Effector memory CD8-positive, alpha-beta T cell (primary cell): ENCODE data around the gene GSDMA.

Experiments
- ATAC-seq: fragments of 150-1000 bp; cut with Tn5 transposase; replicated peaks from 2 replicates; pipeline ENCODE4 v1.10.0; 2021; ENCODE audit warnings: mild to moderate bottlenecking, moderate library complexity
- DNase-seq, 3 experiments: peaks; one replicate each; pipeline ENCODE4 v3.0.0; 2021
- H3K27ac Mint-ChIP-seq, 2 donors: one replicate each; pipeline ENCODE4 v1.8.0; 2022; ENCODE audit warnings: mild to moderate bottlenecking in 2 of 2, mixed read lengths in 2 of 2, moderate library complexity in 2 of 2
- H3K27me3 Mint-ChIP-seq, 2 donors: one replicate each; pipeline ENCODE4 v1.8.0; 2022; ENCODE audit warnings: mixed read lengths in 2 of 2
- H3K36me3 Mint-ChIP-seq: one replicate; pipeline ENCODE4 v1.8.0; 2022; ENCODE audit warnings: mild to moderate bottlenecking, moderate library complexity, mixed read lengths; ENCODE audit not compliant: insufficient read depth
- H3K4me1 Mint-ChIP-seq, 2 donors: one replicate each; pipeline ENCODE4 v1.8.0; 2022; ENCODE audit warnings: low read depth in 2 of 2, mixed read lengths in 2 of 2
- H3K4me3 Mint-ChIP-seq, 2 donors: one replicate each; pipeline ENCODE4 v1.8.0; 2022; ENCODE audit warnings: mild to moderate bottlenecking in 2 of 2, mixed read lengths in 2 of 2, moderate library complexity in 2 of 2
- H3K9me3 Mint-ChIP-seq, 2 donors: one replicate each; pipeline ENCODE4 v1.8.0; 2022; ENCODE audit warnings: mixed read lengths in 2 of 2

GSDMA gene

DNA sequence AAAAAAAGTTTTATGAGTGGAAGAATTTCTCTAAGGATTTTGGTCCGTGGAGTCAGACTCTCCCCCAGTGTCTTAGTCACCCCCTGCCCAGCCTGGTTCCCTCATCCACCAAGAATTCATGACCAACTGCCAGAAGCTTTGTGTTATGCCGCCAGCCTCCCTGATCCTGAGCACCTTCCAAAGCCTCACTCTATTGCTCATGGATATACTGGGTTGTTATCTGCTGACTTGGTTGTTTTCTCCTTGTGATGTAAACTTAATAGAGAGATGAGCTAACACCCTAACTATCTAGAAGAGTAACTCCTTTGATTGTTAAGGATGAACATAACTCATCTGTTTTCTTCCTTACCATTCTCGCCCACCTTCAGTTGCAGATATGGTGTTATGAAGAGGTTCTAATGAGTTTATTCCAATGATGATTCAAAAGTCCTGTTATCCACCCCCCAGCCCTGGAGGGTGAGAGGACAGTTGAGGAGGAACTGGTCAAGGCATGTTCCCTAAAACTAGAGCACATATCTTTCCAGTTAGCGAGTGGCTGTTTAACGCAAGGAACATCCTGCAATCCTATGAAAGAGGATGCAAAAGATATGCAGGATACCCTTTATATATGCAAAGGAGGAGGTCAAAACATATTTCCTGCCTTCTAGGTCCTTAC lies 16.3 kb downstream of the GSDMA start:
- no peak for DNase-seq
- no peak overlapping the region for H3K4me3 Mint-ChIP-seq

DNA sequence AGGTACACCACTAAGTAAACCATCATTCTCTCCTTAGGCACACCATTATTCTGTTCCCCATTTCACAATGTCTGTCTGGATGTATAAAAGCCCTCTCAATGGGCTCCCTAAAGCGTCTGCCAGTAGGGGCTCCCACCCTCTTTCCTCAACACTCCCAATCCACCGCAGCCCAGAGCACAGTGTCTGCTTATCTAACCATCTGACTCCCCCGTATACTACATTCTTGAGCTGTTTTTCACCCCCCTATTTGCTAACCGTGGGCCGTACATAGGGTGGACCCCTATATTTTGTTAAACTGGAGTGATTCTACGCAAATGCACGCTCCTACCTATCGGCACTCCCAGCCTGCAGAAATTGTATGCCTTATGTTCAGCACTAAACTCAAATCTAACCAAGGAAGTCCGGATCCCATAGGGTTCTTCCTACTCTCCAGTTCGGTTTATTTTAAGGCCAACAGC lies 17.1 kb downstream of the GSDMA start:
- Mint-ChIP-seq H3K27me3 (peaks cover 0 to 6% of the 10 kb centered on the region in 2 donors), H3K4me1 (peaks cover 25 to 36% of the 10 kb centered on the region in 2 donors), H3K4me3 (peak overlapping the region; percentile 89 to 96), H3K9me3 (no peaks in the 10 kb centered on the region), H3K27ac (peak overlapping the region; percentile 92 to 98), H3K36me3 (peaks cover 36% of the 10 kb centered on the region)
- DNase-seq (no peak), ATAC-seq (peak; percentile 8)

More for the DNA sequence above, 16.3 kb downstream of the GSDMA start:
- Mint-ChIP-seq H3K9me3 (no peaks in the 10 kb centered on the region), H3K27ac (no peak overlapping the region), H3K27me3 (peaks cover 3 to 11% of the 10 kb centered on the region in 2 donors), H3K4me1 (peaks cover 21 to 36% of the 10 kb centered on the region in 2 donors), H3K36me3 (peaks cover 29% of the 10 kb centered on the region)
- ATAC-seq = no peak

- ATAC-seq = peak; percentile 89
- Mint-ChIP-seq H3K9me3 (no peaks in the 10 kb centered on the region), H3K27me3 (peaks cover 0 to 4% of the 10 kb centered on the region in 2 donors), H3K4me3 (peak within 1 kb of the TSS; percentile 89 to 96), H3K4me1 (peaks cover 27 to 36% of the 10 kb centered on the region in 2 donors), H3K36me3 (peaks cover 43% of the 10 kb centered on the region), H3K27ac (peak within 1 kb of the TSS; percentile 92 to 98)
- peak; percentile 97 to 98 (median 97) for DNase-seq
Observed at GRCh38 chr17:39980351-39981206, 17.8 kb downstream of the GSDMA start, which contains the start of gene PSMD3. TSS of gene PSMD3 (plus strand) at chr17:39980807. CDS start at chr17:39980971, 164 bp downstream.

- peak overlapping the region; percentile 89 to 96 for H3K4me3 Mint-ChIP-seq
- H3K27ac Mint-ChIP-seq = peak overlapping the region; percentile 92 to 98
- peaks cover 50% of the 10 kb centered on the region for H3K36me3 Mint-ChIP-seq
- DNase-seq (no peak), ATAC-seq (no peak)
- H3K27me3 Mint-ChIP-seq = no peaks in the 10 kb centered on the region
- H3K9me3 Mint-ChIP-seq = no peaks in the 10 kb centered on the region
- peaks cover 27 to 36% of the 10 kb centered on the region in 2 donors for H3K4me1 Mint-ChIP-seq
Observed at GRCh38 chr17:39981207-39981741, 18.5 kb downstream of the GSDMA start.

DNA sequence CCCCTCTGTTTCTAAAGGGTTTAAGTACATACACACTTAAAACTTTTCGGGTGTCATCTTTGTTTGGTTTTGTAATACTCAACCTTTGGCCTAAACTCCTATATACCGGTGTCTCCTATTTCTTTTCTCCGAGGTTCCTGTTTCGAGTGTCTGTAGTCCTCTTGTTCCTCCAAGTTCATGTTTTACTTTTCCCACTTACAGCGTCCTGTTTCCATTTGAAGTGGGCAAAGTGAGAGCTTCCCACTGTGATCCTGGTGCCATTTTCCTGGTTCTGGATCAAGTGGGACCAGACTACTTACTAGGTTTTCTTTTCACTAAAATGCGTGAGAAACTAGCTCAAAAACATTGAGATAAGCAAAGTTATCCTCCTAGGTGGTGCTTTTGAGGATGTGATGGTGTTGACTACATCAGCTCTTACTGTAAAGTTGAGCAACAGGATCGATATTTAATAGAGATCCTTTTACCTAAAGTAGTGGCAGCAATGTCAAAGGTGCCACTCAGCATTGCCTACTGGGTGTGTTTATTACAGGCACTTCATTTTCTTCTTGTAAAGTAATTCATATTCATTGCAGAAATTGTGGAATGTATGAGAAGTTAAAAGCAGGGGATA lies 19.1 kb downstream of the GSDMA start:
- no peaks in the 10 kb centered on the region for H3K27me3 Mint-ChIP-seq
- peak overlapping the region; percentile 89 to 96 for H3K4me3 Mint-ChIP-seq
- no peaks in the 10 kb centered on the region for H3K9me3 Mint-ChIP-seq
- H3K36me3 Mint-ChIP-seq = peaks cover 56% of the 10 kb centered on the region
- peaks cover 27 to 36% of the 10 kb centered on the region in 2 donors for H3K4me1 Mint-ChIP-seq
- ATAC-seq (no peak), DNase-seq (no peak)
- H3K27ac Mint-ChIP-seq = peak overlapping the region; percentile 92 to 98

- Mint-ChIP-seq H3K36me3 (peaks cover 97% of the 10 kb centered on the region), H3K4me1 (peaks cover 8 to 12% of the 10 kb centered on the region in 2 donors), H3K27me3 (no peaks in the 10 kb centered on the region), H3K4me3 (no peak overlapping the region), H3K27ac (peak overlapping the region in 1 of 2 donors; percentile 28), H3K9me3 (no peaks in the 10 kb centered on the region)
- ATAC-seq (no peak), DNase-seq (no peak)
Observed at GRCh38 chr17:39988206-39988810, 25.5 kb downstream of the GSDMA start.

DNA sequence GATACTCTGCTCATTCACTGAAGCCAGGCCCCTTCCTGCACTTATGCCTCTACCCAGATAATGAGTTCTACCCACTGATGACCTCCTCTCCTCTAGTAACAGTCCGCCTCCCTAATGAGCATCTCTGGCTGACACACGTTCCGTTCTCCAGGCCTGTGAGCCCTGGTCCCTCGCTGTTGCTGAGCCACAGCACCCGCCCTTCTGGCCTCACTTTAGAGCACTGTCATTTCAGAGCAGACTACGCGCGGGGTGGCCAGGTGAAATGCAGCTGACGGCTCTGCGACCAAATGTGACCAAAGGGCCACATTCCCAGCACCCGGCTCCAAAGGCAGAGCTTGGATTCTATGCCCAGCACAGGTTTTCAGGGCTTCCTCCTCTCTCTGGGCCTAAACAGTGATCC lies 31.6 kb downstream of the GSDMA start:
- Mint-ChIP-seq H3K9me3 (no peaks in the 10 kb centered on the region), H3K27me3 (no peaks in the 10 kb centered on the region), H3K36me3 (peaks cover 77% of the 10 kb centered on the region), H3K27ac (peak overlapping the region in 1 of 2 donors; percentile 30), H3K4me1 (peaks cover 0 to 6% of the 10 kb centered on the region in 2 donors), H3K4me3 (no peak overlapping the region)
- ATAC-seq (no peak), DNase-seq (no peak)

DNA sequence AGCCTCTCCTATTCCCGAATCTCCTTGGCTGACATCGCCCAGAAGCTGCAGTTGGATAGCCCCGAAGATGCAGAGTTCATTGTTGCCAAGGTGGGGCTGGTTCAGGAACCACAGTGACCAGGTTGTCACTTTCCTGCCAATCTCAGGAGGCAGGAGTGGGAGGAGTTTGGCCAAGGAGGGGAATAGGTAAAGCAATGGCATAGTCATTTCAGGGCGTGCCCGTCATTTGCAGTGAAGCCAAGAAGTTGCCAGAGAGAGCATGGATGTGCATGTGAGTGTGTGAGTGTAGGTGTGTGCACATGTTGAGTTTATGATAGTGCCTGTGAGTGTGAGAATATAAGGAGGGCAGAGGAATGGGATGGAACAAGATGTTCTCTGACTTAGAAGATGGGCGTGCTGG lies 32.6 kb downstream of the GSDMA start:
- no peaks in the 10 kb centered on the region for H3K27me3 Mint-ChIP-seq
- peak overlapping the region in 1 of 2 donors; percentile 54 for H3K27ac Mint-ChIP-seq
- no peak overlapping the region for H3K4me3 Mint-ChIP-seq

DNA sequence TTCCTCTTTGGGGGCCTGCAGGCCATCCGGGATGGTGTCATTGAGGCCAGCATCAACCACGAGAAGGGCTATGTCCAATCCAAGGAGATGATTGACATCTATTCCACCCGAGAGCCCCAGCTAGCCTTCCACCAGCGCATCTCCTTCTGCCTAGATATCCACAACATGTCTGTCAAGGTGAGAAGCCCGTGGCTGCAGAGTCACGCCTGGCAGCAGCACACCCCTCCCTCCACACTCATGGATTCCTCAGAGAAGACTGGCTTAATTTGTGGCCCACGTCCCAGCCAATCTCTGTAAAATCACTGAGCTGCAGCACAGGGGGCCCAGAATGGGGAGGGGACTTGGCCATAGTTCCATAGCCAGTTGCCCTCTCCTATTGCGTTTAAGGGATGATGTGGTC lies 33.4 kb downstream of the GSDMA start:
- H3K36me3 Mint-ChIP-seq = peaks cover 59% of the 10 kb centered on the region
- H3K27ac Mint-ChIP-seq = no peak overlapping the region
- H3K4me3 Mint-ChIP-seq = no peak overlapping the region
- no peaks in the 10 kb centered on the region for H3K9me3 Mint-ChIP-seq
- H3K27me3 Mint-ChIP-seq = no peaks in the 10 kb centered on the region
- peaks cover 0 to 6% of the 10 kb centered on the region in 2 donors for H3K4me1 Mint-ChIP-seq
- ATAC-seq (no peak), DNase-seq (no peak)

More for the DNA sequence above, 32.6 kb downstream of the GSDMA start:
- Mint-ChIP-seq H3K36me3 (peaks cover 67% of the 10 kb centered on the region), H3K9me3 (no peaks in the 10 kb centered on the region), H3K4me1 (peaks cover 0 to 6% of the 10 kb centered on the region in 2 donors)
- no peak for ATAC-seq
- no peak for DNase-seq

DNA sequence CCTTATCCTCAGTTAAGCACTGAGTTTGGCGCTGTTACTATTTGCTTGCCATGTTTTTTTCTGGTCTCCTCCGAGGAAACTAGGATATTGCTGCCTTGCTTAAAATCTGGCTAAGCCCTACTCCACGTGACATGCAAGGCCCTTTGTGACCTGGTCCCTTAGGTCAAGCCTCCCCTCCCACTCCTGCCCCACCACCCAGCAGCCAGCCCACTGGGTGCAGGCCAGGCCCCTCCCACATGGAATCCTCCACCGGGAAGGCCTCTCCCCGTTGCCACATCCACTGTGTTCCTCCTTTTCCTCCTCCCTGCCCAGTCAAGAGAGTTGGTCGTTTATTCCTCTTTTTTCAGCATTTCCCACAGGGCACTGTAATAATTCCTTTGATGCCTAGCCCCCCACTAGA lies 34.0 kb downstream of the GSDMA start:
- Mint-ChIP-seq H3K4me1 (peaks cover 0 to 6% of the 10 kb centered on the region in 2 donors), H3K36me3 (peaks cover 53% of the 10 kb centered on the region), H3K9me3 (no peaks in the 10 kb centered on the region), H3K27me3 (no peaks in the 10 kb centered on the region), H3K27ac (peak overlapping the region in 1 of 2 donors; percentile 44), H3K4me3 (no peak overlapping the region)
- ATAC-seq = no peak
- DNase-seq = no peak

DNA sequence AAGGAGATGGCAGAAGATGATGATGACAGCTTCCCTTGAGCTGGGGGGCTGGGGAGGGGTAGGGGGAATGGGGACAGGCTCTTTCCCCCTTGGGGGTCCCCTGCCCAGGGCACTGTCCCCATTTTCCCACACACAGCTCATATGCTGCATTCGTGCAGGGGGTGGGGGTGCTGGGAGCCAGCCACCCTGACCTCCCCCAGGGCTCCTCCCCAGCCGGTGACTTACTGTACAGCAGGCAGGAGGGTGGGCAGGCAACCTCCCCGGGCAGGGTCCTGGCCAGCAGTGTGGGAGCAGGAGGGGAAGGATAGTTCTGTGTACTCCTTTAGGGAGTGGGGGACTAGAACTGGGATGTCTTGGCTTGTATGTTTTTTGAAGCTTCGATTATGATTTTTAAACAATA lies 34.7 kb downstream of the GSDMA start:
- Mint-ChIP-seq H3K4me3 (no peak overlapping the region), H3K27me3 (no peaks in the 10 kb centered on the region), H3K36me3 (peaks cover 46% of the 10 kb centered on the region), H3K9me3 (no peaks in the 10 kb centered on the region), H3K4me1 (peaks cover 0 to 6% of the 10 kb centered on the region in 2 donors), H3K27ac (peak overlapping the region in 1 of 2 donors; percentile 44)
- DNase-seq = no peak
- no peak for ATAC-seq

DNA sequence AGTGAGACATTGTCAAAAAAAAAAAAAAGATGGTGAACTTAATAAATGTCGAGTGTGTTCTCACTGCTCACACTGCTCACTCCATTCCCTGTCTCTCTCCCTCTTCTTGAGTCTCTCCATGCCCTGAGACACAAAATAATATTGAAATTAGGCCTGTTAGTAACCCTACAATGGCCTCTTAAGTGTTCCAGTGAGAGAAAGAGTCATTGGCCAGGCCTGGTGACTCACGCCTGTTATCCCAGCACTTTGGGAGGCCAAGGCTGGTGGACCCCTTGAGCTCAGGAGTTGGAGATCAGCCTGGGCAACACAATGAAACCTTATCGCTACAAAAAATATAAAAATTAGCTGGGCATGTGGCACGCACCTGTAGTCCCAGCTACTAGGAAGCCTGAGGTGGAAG lies 36.3 kb downstream of the GSDMA start:
- ATAC-seq (no peak), DNase-seq (no peak)
- Mint-ChIP-seq H3K36me3 (peaks cover 31% of the 10 kb centered on the region), H3K4me1 (peaks cover 0 to 4% of the 10 kb centered on the region in 2 donors), H3K27ac (no peak overlapping the region), H3K4me3 (no peak overlapping the region), H3K27me3 (no peaks in the 10 kb centered on the region), H3K9me3 (no peaks in the 10 kb centered on the region)

GRCh38 chr17:40000161-40000560 lies 37.4 kb downstream of the GSDMA start:
- Mint-ChIP-seq H3K36me3 (peaks cover 25% of the 10 kb centered on the region), H3K4me1 (no peaks in the 10 kb centered on the region), H3K4me3 (no peak overlapping the region), H3K27ac (no peak overlapping the region), H3K9me3 (no peaks in the 10 kb centered on the region), H3K27me3 (peaks cover 0 to 5% of the 10 kb centered on the region in 2 donors)
- DNase-seq (no peak), ATAC-seq (no peak)
